Fibroblast of mammary gland (primary cell): ENCODE data around the gene NEDD4L.

ENCODE experiments used
- DNase-seq: peaks from one replicate; pipeline ENCODE4 v3.0.0-alpha.2; 2010; ENCODE audit warnings: low read depth
- H3K4me3 ChIP-seq: 2 replicates; pipeline ENCODE4 v1.5.1; 2011; ENCODE audit warnings: low read depth, mild to moderate bottlenecking, low read length, moderate library complexity; ENCODE audit not compliant: control insufficient read depth
- TF ChIP-seq, protein P1 (sequence below): conservative IDR thresholded peaks from 2 replicates; pipeline ENCODE4 v1.5.1; 2011; ENCODE audit warnings: low read depth, low read length, inconsistent platforms; ENCODE audit not compliant: control insufficient read depth, insufficient read depth

Gene NEDD4L

DNA sequence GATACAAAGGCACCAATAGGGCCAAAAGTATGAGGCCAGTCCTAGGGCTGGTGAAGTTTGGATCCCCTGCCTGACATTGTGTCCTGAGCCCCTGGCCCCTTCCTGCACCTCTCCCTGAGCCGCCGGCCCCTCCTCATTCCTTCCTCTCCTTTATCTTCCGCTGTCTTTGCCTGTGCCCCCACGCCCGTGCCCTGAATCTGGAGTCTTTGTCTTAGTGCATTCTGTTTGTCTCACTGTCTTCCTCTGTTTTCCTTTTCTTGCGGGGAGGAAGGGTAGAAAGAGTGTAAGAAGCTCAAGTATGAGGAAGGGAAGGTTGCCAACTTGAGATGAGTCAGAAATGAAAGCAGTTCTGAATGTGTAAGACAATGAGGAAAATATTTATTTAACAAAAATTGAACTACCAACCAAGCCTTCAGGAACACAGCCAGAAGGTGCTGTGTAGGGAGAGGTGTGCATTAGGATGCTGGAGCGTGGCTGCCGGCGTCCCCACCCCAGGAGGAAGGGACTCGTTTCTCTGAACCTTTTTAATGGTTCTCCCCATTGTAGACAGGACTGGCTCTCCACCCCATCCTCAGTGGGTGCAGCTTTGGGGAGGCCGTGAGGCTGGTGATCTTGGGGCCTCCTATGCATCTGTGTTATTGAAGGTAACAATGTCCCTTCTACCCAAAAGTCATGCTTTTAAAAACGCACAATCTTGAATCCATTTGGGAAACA, 133.1 kb downstream of the NEDD4L start:
- no peak overlapping the region for H3K4me3 ChIP-seq
- peak; percentile 94 for DNase-seq
- TF ChIP-seq, protein P1, sequence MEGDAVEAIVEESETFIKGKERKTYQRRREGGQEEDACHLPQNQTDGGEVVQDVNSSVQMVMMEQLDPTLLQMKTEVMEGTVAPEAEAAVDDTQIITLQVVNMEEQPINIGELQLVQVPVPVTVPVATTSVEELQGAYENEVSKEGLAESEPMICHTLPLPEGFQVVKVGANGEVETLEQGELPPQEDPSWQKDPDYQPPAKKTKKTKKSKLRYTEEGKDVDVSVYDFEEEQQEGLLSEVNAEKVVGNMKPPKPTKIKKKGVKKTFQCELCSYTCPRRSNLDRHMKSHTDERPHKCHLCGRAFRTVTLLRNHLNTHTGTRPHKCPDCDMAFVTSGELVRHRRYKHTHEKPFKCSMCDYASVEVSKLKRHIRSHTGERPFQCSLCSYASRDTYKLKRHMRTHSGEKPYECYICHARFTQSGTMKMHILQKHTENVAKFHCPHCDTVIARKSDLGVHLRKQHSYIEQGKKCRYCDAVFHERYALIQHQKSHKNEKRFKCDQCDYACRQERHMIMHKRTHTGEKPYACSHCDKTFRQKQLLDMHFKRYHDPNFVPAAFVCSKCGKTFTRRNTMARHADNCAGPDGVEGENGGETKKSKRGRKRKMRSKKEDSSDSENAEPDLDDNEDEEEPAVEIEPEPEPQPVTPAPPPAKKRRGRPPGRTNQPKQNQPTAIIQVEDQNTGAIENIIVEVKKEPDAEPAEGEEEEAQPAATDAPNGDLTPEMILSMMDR, result no peak

DNA sequence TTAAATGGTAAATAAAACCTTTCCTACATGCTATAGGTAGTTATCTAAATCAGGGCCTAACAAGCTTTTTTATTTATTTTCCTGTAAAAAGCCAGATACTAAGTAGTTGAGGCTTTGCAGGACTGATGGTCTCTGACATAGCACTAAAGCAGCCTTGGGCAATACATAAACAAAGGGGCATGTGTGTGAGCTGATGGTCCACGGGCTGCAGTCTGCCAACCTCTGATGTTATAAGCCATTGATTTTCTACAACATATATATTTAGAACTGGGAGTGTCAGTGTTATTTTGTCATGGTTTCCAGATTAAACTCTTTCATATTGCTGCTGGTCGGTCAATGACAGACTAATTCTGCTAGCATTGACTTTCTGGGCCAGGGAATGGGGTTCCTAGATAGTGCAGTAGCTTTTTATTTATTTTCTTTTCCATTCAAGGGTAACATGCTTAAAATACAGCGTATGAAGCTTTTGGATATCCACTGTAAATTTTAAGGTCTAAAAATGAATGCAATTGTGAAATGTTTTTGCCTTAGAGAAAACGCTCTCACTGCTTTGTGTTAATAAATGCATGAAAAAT, 134.0 kb downstream of the NEDD4L start:
- no peak overlapping the region for H3K4me3 ChIP-seq
- TF ChIP-seq, protein P1, result no peak
- no peak for DNase-seq

DNA sequence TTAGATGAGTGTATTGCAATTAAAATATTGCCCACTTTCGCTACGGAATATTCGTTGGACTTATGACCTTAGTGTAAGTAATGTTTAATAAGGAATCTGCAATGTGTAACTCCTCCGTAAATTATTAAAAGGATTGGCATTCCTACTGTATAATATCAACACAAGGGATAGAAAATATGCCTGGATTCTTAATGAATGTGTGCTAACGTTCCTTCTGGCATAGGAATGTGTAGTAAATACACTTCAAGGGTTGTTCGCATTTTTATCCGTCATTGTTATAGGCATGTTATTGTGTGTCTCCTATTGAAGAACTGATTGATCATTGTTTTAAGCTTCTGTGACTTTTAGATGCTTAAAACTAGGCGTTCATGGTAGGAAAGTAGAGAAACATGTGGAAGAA, 134.5 kb downstream of the NEDD4L start:
- TF ChIP-seq, protein P1, result no peak
- no peak for DNase-seq
- H3K4me3 ChIP-seq, result no peak overlapping the region

DNA sequence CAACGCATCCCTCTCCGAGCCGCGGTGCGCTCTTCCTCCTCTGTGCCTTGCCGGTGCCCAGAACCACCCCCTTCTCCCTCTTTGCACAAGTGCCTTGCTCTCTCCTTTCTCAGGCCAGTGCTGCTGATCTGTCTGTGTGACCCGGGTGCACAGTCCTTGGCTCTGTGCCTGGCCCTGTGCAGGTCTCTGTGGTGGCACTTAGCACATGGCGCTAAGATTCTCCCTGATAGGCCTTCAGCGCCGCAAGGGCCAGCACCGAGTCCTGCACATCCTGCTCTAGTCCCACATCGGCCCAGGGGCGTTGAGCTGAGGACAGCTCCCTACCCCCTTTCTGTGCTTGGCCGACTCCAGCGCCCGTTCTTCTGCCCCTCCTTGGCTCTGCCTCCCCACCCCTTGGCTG, 136.1 kb downstream of the NEDD4L start:
- TF ChIP-seq, protein P1, result no peak
- H3K4me3 ChIP-seq, result no peak overlapping the region
- DNase-seq, result no peak

DNA sequence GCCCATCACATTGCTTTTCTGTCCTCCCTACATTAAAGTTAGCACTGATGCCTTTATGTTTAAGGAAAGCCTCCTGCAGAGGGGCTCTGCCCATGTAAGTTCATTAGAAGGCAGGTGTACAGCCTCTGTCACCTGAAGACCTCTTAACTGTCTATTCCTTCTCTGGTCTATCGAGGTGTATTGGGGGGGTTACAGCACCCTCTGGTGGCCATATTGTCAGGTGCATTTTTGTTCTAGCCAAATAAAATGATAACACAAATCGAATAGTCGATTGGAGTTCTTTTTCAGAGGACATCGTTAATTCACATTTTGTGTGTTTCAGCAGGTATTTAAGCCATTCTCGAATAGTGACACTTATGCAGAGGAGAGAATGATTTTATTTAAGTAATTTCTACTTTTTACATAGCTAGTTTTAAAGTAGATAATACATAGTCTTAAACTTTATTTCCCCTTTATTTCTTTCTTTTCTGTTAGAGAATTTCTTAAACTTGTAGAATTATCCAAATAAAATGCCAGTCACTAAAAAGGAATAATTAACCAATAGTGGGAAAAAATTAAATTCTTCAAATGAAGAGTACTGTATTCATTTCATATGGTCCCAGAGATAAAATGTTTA, 136.8 kb downstream of the NEDD4L start:
- TF ChIP-seq, protein P1, result peak; percentile 90
- H3K4me3 ChIP-seq, result no peak overlapping the region
- DNase-seq, result peak; percentile 53

DNA sequence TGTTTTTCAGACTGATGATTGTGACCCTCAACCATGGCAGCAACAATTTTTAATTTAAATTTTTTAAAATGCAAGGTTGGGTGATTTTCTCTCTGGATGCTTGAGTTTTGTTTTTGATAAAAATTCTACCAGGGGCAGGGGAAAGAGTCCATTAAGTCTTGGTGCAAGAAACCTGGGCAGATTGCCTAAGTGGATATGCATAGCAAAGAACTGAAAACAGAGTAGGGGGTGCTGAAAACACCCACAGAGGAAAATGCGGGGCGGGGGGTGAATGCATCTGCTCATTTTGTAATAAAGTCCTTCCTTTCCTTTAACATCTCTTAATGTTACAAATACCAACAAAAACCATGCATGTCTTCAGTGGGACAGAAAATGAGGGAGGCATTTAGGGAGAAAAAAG, 138.0 kb downstream of the NEDD4L start:
- DNase-seq, result no peak
- H3K4me3 ChIP-seq, result no peak overlapping the region
- TF ChIP-seq, protein P1, result no peak
